IMR-90 (cell line): Measurements from ENCODE around the gene PTGES2.

Source experiments
- BHLHE40 ChIP-seq: fragments of 150-350 bp; IDR thresholded peaks from 2 replicates; pipeline ENCODE4 v1.6.1; 2016; ENCODE audit warnings: mild to moderate bottlenecking, low read depth, low read length
- CEBPB ChIP-seq: IDR thresholded peaks from 2 replicates; pipeline ENCODE4 v1.6.1; 2012; ENCODE audit warnings: low read depth, low read length, improper control_type of control experiment
- CHD1 ChIP-seq: IDR thresholded peaks from 2 replicates; pipeline ENCODE4 v1.6.1; 2012; ENCODE audit warnings: low read depth, low read length, improper control_type of control experiment
- FOS ChIP-seq: fragments of 150-350 bp; IDR thresholded peaks from 2 replicates; pipeline ENCODE4 v1.6.1; 2016; ENCODE audit warnings: low read depth, low read length
- MAFK ChIP-seq: IDR thresholded peaks from 2 replicates; pipeline ENCODE4 v1.6.1; 2012; ENCODE audit warnings: low read depth, low read length, improper control_type of control experiment
- MAZ ChIP-seq: IDR thresholded peaks from 2 replicates; pipeline ENCODE4 v1.6.1; 2012; ENCODE audit warnings: low read depth, mild to moderate bottlenecking, low read length, improper control_type of control experiment, moderate library complexity, borderline replicate concordance
- MXI1 ChIP-seq: IDR thresholded peaks from 2 replicates; pipeline ENCODE4 v1.6.1; 2012; ENCODE audit warnings: low read depth, mild to moderate bottlenecking, low read length, moderate library complexity, borderline replicate concordance
- POLR2A ChIP-seq: IDR thresholded peaks from 2 replicates; pipeline ENCODE4 v1.6.1; 2012; ENCODE audit warnings: mild to moderate bottlenecking, low read depth, low read length
- RAD21 ChIP-seq: IDR thresholded peaks from 2 replicates; pipeline ENCODE4 v1.6.1; 2012; ENCODE audit warnings: low read length, improper control_type of control experiment
- RCOR1 ChIP-seq: IDR thresholded peaks from 2 replicates; pipeline ENCODE4 v1.6.1; 2012; ENCODE audit warnings: mild to moderate bottlenecking, low read length, improper control_type of control experiment; ENCODE audit not compliant: insufficient replicate concordance
- RFX5 ChIP-seq: IDR thresholded peaks from 2 replicates; pipeline ENCODE4 v1.8.0; 2012; ENCODE audit warnings: low read depth, mild to moderate bottlenecking, low read length, moderate library complexity
- SMC3 ChIP-seq: fragments of 150-350 bp; IDR thresholded peaks from 2 replicates; pipeline ENCODE4 v1.6.1; 2016; ENCODE audit warnings: low read depth, mild to moderate bottlenecking, antibody characterized with exemption, low read length, moderate library complexity
- TF ChIP-seq, protein P1 (sequence below): conservative IDR thresholded peaks from 2 replicates; pipeline ENCODE4 v1.5.1; 2012; ENCODE audit warnings: mild to moderate bottlenecking, low read depth, low read length, improper control_type of control experiment
- TF ChIP-seq, protein P2 (sequence below): fragments of 150-350 bp; IDR thresholded peaks from 2 replicates; pipeline ENCODE4 v1.6.1; 2016; ENCODE audit warnings: low read depth, mild to moderate bottlenecking, low read length, moderate library complexity, borderline replicate concordance

- TF ChIP-seq, protein P1, sequence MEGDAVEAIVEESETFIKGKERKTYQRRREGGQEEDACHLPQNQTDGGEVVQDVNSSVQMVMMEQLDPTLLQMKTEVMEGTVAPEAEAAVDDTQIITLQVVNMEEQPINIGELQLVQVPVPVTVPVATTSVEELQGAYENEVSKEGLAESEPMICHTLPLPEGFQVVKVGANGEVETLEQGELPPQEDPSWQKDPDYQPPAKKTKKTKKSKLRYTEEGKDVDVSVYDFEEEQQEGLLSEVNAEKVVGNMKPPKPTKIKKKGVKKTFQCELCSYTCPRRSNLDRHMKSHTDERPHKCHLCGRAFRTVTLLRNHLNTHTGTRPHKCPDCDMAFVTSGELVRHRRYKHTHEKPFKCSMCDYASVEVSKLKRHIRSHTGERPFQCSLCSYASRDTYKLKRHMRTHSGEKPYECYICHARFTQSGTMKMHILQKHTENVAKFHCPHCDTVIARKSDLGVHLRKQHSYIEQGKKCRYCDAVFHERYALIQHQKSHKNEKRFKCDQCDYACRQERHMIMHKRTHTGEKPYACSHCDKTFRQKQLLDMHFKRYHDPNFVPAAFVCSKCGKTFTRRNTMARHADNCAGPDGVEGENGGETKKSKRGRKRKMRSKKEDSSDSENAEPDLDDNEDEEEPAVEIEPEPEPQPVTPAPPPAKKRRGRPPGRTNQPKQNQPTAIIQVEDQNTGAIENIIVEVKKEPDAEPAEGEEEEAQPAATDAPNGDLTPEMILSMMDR = no peak
- TF ChIP-seq MAFK (no peak), RCOR1 (no peak), POLR2A (no peak), RAD21 (no peak), CEBPB (no peak), CHD1 (no peak), BHLHE40 (no peak), RFX5 (no peak), FOS (no peak), MAZ (no peak), SMC3 (no peak), MXI1 (no peak)
- TF ChIP-seq, protein P2, sequence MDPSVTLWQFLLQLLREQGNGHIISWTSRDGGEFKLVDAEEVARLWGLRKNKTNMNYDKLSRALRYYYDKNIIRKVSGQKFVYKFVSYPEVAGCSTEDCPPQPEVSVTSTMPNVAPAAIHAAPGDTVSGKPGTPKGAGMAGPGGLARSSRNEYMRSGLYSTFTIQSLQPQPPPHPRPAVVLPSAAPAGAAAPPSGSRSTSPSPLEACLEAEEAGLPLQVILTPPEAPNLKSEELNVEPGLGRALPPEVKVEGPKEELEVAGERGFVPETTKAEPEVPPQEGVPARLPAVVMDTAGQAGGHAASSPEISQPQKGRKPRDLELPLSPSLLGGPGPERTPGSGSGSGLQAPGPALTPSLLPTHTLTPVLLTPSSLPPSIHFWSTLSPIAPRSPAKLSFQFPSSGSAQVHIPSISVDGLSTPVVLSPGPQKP = no peak
Measured at GRCh38 chr9:128168731-128169308, 41.3 kb upstream of the PTGES2 start.
